GM18508 (cell line): ENCODE measurements around the gene POLR3F.
A peak's percentile ranks its signal among the peaks of the same experiment; 100 is the strongest.

Source experiments
- ATAC-seq: cut with Tn5 transposase; IDR thresholded peaks from one replicate; pipeline ENCODE4 v1.9.1; 2021; ENCODE audit warnings: moderate number of reproducible peaks; ENCODE audit not compliant: insufficient read depth, unreplicated experiment

Gene POLR3F, protein sequence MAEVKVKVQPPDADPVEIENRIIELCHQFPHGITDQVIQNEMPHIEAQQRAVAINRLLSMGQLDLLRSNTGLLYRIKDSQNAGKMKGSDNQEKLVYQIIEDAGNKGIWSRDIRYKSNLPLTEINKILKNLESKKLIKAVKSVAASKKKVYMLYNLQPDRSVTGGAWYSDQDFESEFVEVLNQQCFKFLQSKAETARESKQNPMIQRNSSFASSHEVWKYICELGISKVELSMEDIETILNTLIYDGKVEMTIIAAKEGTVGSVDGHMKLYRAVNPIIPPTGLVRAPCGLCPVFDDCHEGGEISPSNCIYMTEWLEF

GRCh38 chr20:18466894-18467730, at the start of gene POLR3F, which contains the start of gene DZANK1:
TSS of gene POLR3F (plus strand) at chr20:18467390. CDS start at chr20:18467507, 117 bp downstream.
TSS of gene DZANK1 (minus strand) at chr20:18467030. CDS start at chr20:18465358, 1,672 bp downstream.
- peak; percentile 68 for ATAC-seq

DNA sequence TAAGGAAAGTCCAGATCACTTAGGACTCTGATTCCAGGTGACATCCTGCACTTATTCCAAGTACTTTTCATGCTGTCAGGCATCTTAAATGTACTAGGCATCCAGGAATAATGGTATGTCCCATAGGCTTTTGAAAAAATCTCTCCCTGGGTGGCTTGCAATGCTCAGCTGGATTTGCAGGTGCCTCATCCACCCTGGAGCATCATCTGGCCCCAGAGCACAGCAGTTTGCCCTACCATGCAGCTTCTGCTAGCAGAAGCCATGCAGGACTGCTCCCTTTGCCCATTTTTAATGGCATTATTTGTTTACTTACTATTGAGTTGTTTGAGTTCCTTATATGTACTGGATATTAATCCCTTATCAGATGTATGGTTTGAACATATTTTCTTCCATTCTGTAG, 45.6 kb upstream of the POLR3F start:
- no peak for ATAC-seq

- ATAC-seq: no peak
Measured at GRCh38 chr20:18427214-18427613, 40.0 kb upstream of the POLR3F start.

- ATAC-seq: no peak
Measured at GRCh38 chr20:18428490-18429173, 38.6 kb upstream of the POLR3F start.

- no peak for ATAC-seq
Measured at GRCh38 chr20:18430172-18430826, 36.9 kb upstream of the POLR3F start.

- no peak for ATAC-seq
Measured at GRCh38 chr20:18431206-18431605, 36.0 kb upstream of the POLR3F start.

DNA sequence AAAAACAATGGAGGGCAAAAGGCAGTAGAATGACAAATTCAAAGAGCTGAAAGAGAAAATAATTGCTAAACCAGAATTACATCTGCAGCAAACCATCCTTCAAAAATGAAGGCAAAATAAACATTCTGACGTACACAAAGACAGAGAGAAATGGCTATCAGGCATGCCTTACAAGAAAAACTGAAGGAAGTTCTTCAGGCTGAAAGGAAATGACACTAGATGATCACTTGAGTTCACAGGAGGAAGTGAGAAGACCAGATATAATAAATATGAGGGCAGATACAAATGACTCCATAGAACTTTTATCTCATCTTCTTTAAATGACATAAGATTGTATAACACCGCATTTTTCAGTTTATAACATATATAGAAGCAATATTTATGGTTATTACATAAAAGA, 30.3 kb upstream of the POLR3F start:
- no peak for ATAC-seq

DNA sequence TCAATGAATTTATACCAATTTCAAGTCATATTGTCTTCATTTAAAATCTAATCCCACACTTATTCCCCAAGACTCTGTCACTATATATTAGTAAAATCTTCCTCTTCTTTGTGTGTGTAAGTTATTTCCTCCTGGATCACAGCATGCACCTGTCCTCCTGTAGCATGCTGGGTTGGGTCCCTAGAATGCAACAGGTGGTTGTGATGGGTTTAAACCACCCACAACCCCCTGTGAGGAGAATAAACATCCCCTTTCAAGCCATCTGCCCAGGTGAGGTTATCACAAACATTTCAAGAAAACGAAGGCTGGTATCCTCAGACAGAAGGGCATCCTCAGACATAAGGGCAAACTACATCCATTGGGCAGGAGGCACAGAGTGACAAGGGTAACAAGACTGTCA, 26.8 kb upstream of the POLR3F start:
- no peak for ATAC-seq

- no peak for ATAC-seq
Measured at GRCh38 chr20:18443886-18444285, 23.3 kb upstream of the POLR3F start.

- no peak for ATAC-seq
Measured at GRCh38 chr20:18456600-18456999, 10.6 kb upstream of the POLR3F start.

GRCh38 chr20:18465536-18466200, 1.5 kb upstream of the POLR3F start:
- no peak for ATAC-seq

DNA sequence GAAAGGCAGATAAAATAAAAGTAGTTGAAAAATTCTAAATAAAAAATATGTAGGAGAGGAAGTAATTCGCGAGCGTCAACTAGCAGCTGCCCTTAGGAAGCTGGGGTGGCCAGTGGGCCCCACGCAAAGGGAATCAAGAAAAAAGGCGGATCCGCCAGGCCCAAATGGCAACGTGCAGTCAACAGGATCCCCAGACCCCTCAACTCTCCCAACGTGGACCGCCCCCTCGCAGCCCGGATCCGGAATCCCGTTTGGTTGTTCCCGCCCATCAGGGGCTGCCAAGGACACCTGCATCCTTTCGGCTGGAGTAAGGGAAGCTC, 656 bp upstream of the POLR3F start:
- ATAC-seq: no peak

- no peak for ATAC-seq
Measured at GRCh38 chr20:18477218-18477617, 10.0 kb downstream of the POLR3F start.

GRCh38 chr20:18477821-18478220, 10.6 kb downstream of the POLR3F start:
- ATAC-seq: no peak

GRCh38 chr20:18481596-18481995, 14.4 kb downstream of the POLR3F start:
- no peak for ATAC-seq

DNA sequence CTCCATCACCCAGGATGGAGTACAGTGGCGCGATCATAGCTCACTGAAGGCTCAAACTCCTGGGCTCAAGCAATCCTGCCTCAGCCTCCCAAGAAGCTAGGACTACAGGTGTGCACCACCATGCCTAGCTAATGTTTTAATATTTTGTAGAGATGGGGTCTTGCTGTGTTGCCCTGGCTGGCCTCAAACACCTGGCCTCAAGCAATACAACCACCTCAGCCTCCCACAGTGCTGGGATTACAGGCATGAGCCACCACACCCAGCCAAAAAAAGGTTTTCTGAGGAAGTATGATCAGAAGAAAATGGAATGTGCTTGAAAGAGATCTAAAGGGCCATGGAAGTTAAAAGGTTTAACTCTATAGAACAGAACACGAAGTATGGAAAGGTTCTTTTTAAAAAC, 21.1 kb downstream of the POLR3F start:
- no peak for ATAC-seq

DNA sequence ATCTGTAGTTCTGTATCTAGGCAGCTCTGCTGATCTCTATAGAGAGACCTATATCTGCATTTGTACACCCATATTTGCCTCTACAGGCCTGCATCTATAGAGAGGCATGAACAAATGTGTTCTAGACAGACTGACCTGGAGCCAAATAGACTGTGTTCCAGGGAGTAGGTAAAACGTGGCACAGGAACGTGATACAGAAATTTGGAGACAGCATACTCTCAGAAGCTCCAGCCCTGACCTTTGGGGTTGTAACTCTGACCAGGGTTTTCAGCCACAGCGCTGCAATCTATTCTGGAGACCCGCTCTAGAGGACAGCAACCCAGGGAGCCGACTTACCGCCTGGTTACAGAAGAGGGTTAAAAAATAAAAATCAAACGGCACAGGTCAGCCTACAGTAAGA, 28.9 kb downstream of the POLR3F start:
- ATAC-seq: no peak

DNA sequence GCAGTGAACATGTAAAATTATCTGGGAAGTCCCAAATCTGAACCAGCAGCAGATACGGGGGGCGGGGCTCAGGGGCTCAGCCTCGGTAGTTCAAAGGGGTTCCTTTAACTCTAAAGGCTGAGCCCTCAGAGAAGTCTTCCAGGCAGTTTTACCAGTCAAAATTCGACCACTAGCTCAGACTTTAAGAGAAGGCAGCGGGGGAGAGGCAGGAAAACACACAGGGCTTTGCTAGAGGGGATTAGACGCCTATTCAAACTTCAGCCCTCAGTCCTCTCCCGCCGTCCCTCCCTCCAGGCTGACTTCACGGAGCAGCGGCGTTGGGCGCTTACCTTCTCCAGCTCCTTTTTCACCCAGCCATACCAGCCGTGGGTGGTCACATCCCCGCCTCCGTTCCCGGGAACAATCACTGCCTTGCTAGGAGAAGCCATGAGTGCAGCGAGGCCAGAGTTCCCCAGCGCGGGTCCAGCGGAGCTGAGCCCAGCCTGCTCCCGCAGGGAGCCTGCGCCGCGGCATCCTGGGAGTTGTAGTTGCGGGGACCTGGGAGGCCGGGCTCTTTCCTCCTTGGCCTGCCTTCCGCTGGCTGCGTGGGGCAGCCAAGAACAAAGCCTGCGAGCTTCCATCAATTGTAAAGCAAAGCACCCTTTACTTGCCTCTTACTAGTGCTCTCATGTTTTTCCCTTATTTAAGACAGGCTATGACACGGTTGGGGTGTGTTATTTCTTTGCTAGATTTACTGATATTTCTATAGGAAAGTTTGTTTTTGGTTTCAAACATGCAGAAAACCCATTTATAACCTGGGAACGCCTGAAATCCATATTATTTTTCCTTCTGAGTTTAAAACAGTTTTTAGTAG, 29.8 kb downstream of the POLR3F start, which contains the start of gene RBBP9:
Gene RBBP9 (minus strand): TSS at position 486 of the 853 bp plus-strand sequence. CDS start 58 bp downstream, at position 428.
- peak; percentile 79 for ATAC-seq

- no peak for ATAC-seq
Measured at GRCh38 chr20:18497603-18498002, 30.4 kb downstream of the POLR3F start.
